ENCODE data around the gene RSPH1.

The RSPH1 gene

GRCh38 chr21:42531771-42532170 lies 35.7 kb upstream of the RSPH1 start:
- DNase-seq (ENCODE audit: low spot score): no peak

GRCh38 chr21:42530167-42530518 lies 34.1 kb upstream of the RSPH1 start:
- DNase-seq (ENCODE audit: low spot score): no peak

GRCh38 chr21:42527489-42528158 lies 31.6 kb upstream of the RSPH1 start:
- DNase-seq (ENCODE audit: low spot score): no peak

- no peak for DNase-seq (ENCODE audit: low spot score)
Observed at GRCh38 chr21:42527127-42527488, 31.1 kb upstream of the RSPH1 start.

GRCh38 chr21:42526379-42526727 lies 30.3 kb upstream of the RSPH1 start:
- no peak for DNase-seq (ENCODE audit: low spot score)

- no peak for DNase-seq (ENCODE audit: low spot score)
Observed at GRCh38 chr21:42525676-42526378, 29.8 kb upstream of the RSPH1 start.

GRCh38 chr21:42525029-42525581 lies 29.1 kb upstream of the RSPH1 start:
- DNase-seq (ENCODE audit: low spot score): no peak

GRCh38 chr21:42524341-42525028 lies 28.5 kb upstream of the RSPH1 start:
- DNase-seq (ENCODE audit: low spot score): no peak

- no peak for DNase-seq (ENCODE audit: low spot score)
Observed at GRCh38 chr21:42523941-42524340, 27.9 kb upstream of the RSPH1 start.

- DNase-seq (ENCODE audit: low spot score): no peak
Observed at GRCh38 chr21:42523211-42523610, 27.2 kb upstream of the RSPH1 start.

GRCh38 chr21:42522771-42523170 lies 26.7 kb upstream of the RSPH1 start:
- DNase-seq (ENCODE audit: low spot score): no peak

GRCh38 chr21:42522271-42522670 lies 26.2 kb upstream of the RSPH1 start:
- no peak for DNase-seq (ENCODE audit: low spot score)

- DNase-seq (ENCODE audit: low spot score): no peak
Observed at GRCh38 chr21:42521805-42522204, 25.8 kb upstream of the RSPH1 start.

GRCh38 chr21:42521384-42521783 lies 25.4 kb upstream of the RSPH1 start:
- DNase-seq (ENCODE audit: low spot score): no peak

GRCh38 chr21:42520628-42521253 lies 24.7 kb upstream of the RSPH1 start:
- no peak for DNase-seq (ENCODE audit: low spot score)

- no peak for DNase-seq (ENCODE audit: low spot score)
Observed at GRCh38 chr21:42518626-42519025, 22.6 kb upstream of the RSPH1 start.

GRCh38 chr21:42518215-42518614 lies 22.2 kb upstream of the RSPH1 start:
- DNase-seq (ENCODE audit: low spot score): no peak

- no peak for DNase-seq (ENCODE audit: low spot score)
Observed at GRCh38 chr21:42515708-42516502, 19.9 kb upstream of the RSPH1 start.

GRCh38 chr21:42514883-42515228 lies 18.8 kb upstream of the RSPH1 start:
- no peak for DNase-seq (ENCODE audit: low spot score)

- DNase-seq (ENCODE audit: low spot score): no peak
Observed at GRCh38 chr21:42513985-42514882, 18.2 kb upstream of the RSPH1 start.

All from COLO829 (cell line).